Karpas-422 (cell line): ENCODE data around the gene TBC1D1. TPM values are rescaled to one million over a fixed set of nuclear protein-coding genes. Genes with fewer than 3 reads are reported as not detected.

Experiments used
- DNase-seq: peaks from one replicate; pipeline ENCODE4 v3.0.0-alpha.2; 2015
- H2AFZ ChIP-seq: fragments of 200-600 bp; sonication (generic); 2 replicates; pipeline ENCODE4 v1.6.1; 2014; ENCODE audit warnings: antibody characterized with exemption, low read length, mixed read lengths
- H3K27ac ChIP-seq: fragments of 200-600 bp; sonication (generic); 2 replicates; pipeline ENCODE4 v1.5.1; 2014; ENCODE audit warnings: mild to moderate bottlenecking, low read length, moderate library complexity
- H3K27me3 ChIP-seq: fragments of 200-600 bp; sonication (generic); 2 replicates; pipeline ENCODE4 v1.6.1; 2014; ENCODE audit warnings: low read length, mixed read lengths
- H3K36me3 ChIP-seq: fragments of 200-600 bp; sonication (generic); 2 replicates; pipeline ENCODE4 v1.6.1; 2014; ENCODE audit warnings: low read length, mixed read lengths; ENCODE audit not compliant: insufficient read depth
- H3K4me1 ChIP-seq: fragments of 200-600 bp; sonication (generic); 2 replicates; pipeline ENCODE4 v1.6.1; 2014; ENCODE audit warnings: mild to moderate bottlenecking, low read length, mixed read lengths
- H3K4me2 ChIP-seq: fragments of 200-600 bp; sonication (generic); 2 replicates; pipeline ENCODE4 v1.6.1; 2014; ENCODE audit warnings: low read length, low read depth, mild to moderate bottlenecking; ENCODE audit not compliant: poor library complexity, severe bottlenecking
- H3K4me3 ChIP-seq: fragments of 200-600 bp; sonication (generic); 2 replicates; pipeline ENCODE4 v1.5.1; 2014; ENCODE audit warnings: mild to moderate bottlenecking, antibody characterized with exemption, low read length, mixed read lengths
- H3K79me2 ChIP-seq: fragments of 200-600 bp; sonication (generic); 2 replicates; pipeline ENCODE4 v1.6.1; 2014; ENCODE audit warnings: mild to moderate bottlenecking, low read length, mixed read lengths
- H3K9ac ChIP-seq: fragments of 200-600 bp; sonication (generic); 2 replicates; pipeline ENCODE4 v1.6.0; 2014; ENCODE audit warnings: low read length
- H3K9me2 ChIP-seq: fragments of 200-600 bp; sonication (generic), shearing (Covaris generic); replicated peaks from 2 replicates; pipeline ENCODE4 v1.6.0; 2014; ENCODE audit warnings: mild to moderate bottlenecking, low read length, moderate library complexity; ENCODE audit not compliant: insufficient read depth
- H3K9me3 ChIP-seq: fragments of 300-700, 200-600 bp; sonication (generic); 2 replicates; pipeline ENCODE4 v1.6.1; 2014; ENCODE audit warnings: low read length, mixed read lengths
- H4K20me1 ChIP-seq: fragments of 200-600 bp; sonication (generic); 2 replicates; pipeline ENCODE4 v1.6.1; 2014; ENCODE audit warnings: mild to moderate bottlenecking, antibody characterized with exemption, low read length, low read depth; ENCODE audit not compliant: insufficient read depth
- total RNA-seq: library from RNA; depleted of rRNA; stranded (reverse); fragments of >200 nt; shearing (Covaris generic); gene quantifications from 2 replicates; pipeline ENCODE4 v1.2.3, GENCODE V29; 2014; ENCODE audit warnings: low replicate concordance

Gene TBC1D1
- total RNA-seq, 1 experiment from 2014 or later: 30.5 TPM

DNA sequence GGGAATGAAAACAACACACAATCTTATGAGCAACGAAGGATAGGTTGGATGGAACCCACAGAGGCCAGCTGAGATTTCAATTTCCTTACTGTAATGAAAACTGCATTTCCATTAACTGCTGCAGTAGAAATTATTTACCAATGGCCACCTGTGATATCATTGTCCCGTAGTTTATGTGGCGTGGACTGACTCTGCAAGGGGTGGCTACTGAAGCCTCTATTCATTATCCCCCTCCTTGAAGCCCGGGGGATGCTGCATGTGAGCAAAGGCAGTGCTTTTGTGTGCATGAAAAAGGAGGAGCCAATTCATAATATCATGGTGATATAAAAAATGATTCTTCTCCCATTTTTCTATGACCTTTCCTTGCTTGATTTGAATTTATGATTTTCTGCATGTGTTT lies 277.1 kb downstream of the TBC1D1 start:
- no peaks in the 10 kb centered on the region for H3K4me1 ChIP-seq
- no peak overlapping the region for H3K27ac ChIP-seq
- H2AFZ ChIP-seq: no peak overlapping the region
- DNase-seq: no peak
- 0 out of 2 replicates have a peak, but pooled peaks cover 4% of the 10 kb centered on the region for H3K27me3 ChIP-seq
- no peak overlapping the region for H3K4me2 ChIP-seq
- no peaks in the 10 kb centered on the region for H3K9me2 ChIP-seq
- H4K20me1 ChIP-seq: no peaks in the 10 kb centered on the region
- no peaks in the 10 kb centered on the region for H3K36me3 ChIP-seq
- H3K9ac ChIP-seq: no peak overlapping the region
- H3K9me3 ChIP-seq: no peaks in the 10 kb centered on the region
- no peaks in the 10 kb centered on the region for H3K79me2 ChIP-seq
- H3K4me3 ChIP-seq: no peak overlapping the region

DNA sequence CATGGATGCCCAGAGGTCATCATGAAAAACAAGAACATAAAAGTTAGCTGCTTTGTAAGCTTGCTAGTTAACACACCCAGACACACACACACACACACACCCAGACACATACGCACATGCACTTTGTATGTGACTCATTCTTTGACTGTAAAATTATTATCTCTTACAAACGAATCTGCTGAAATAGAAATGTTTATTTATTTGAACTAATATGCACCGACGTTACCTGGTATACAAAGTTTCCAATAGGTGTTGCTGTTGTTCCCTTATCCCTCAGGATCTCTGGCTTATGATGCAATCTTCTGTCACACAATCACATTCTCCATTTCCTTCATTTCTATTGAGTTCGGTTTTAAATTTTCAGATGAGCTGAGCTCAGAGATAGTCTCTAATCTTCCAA lies 278.6 kb downstream of the TBC1D1 start:
- no peaks in the 10 kb centered on the region for H4K20me1 ChIP-seq
- no peaks in the 10 kb centered on the region for H3K9me2 ChIP-seq
- H3K4me3 ChIP-seq: no peak overlapping the region
- no peaks in the 10 kb centered on the region for H3K36me3 ChIP-seq
- H3K27me3 ChIP-seq: 0 out of 2 replicates have a peak, but pooled peaks cover 2% of the 10 kb centered on the region
- no peak overlapping the region for H3K9ac ChIP-seq
- no peak for DNase-seq
- no peak overlapping the region for H3K27ac ChIP-seq
- no peaks in the 10 kb centered on the region for H3K9me3 ChIP-seq
- no peak overlapping the region for H3K4me2 ChIP-seq
- H3K79me2 ChIP-seq: no peaks in the 10 kb centered on the region
- H3K4me1 ChIP-seq: no peaks in the 10 kb centered on the region
- H2AFZ ChIP-seq: no peak overlapping the region

DNA sequence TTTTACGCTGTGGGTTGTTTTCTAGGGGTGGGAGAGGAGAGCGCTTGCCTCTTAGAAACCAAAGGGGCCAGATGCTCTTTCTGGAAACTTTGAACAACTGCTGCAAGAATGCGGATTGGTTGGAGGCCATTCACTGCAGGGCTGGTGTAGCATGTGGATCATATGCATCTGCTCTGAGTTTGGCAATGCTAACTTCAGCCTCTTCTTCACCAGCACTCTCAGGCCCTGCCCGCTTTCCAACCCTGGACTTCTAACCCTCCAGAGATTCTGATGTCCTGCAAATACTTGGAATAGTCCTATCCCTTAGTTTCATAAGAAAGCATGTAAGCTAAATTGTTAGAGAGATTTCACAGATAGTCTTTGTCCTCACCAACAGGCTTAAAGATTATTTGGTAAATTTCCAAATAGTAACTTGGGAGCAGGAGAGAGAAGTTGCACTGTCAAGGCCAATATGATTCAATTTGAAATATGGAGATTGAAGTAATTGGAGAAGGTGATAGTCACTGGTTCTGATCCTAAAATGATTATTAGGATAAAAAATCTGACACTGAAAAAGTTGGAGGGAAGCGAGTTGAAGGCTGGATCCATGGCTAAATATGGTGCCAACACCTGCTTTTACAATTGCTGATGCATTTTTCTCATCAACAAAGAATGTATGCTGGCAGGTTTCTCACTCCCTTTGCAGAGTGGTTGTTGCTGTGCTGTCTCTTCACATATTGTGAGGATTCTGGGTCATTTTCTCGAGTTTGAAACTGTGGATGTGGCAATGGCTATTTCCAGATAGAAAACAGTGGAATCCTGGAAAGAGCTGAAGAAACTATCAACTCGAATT lies 279.7 kb downstream of the TBC1D1 start:
- Histone ChIP-seq H3K9me3 (no peaks in the 10 kb centered on the region), H3K9ac (no peak overlapping the region), H4K20me1 (no peaks in the 10 kb centered on the region), H3K4me2 (no peak overlapping the region), H3K4me1 (no peaks in the 10 kb centered on the region), H3K36me3 (no peaks in the 10 kb centered on the region), H3K27ac (no peak overlapping the region), H2AFZ (no peak overlapping the region), H3K27me3 (no peaks in the 10 kb centered on the region), H3K4me3 (no peak overlapping the region), H3K9me2 (no peaks in the 10 kb centered on the region), H3K79me2 (no peaks in the 10 kb centered on the region)
- no peak for DNase-seq

DNA sequence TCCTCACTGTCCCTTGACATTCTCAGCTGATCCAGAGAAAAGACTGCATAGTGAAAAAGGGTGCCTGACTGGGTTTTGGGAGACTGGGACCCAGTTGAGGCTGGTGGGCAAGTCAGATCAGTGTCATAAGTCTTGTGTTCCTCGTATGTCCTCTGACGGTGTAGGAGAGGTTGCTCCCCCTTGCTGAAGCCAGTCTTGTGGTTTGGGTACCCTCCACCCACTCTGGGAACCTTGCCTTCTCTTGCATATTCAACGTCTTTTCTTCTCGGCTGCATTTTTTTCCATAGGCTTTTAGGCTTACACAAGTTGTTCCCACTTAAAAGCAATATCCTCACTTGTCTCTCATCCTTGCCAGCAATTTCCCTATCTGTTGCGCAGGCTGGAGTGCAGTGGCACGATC lies 281.2 kb downstream of the TBC1D1 start:
- Histone ChIP-seq H3K4me3 (no peak overlapping the region), H3K27me3 (no peaks in the 10 kb centered on the region), H3K36me3 (no peaks in the 10 kb centered on the region), H3K9me3 (no peaks in the 10 kb centered on the region), H3K9ac (no peak overlapping the region), H3K79me2 (no peaks in the 10 kb centered on the region), H3K4me1 (no peaks in the 10 kb centered on the region), H3K4me2 (no peak overlapping the region), H4K20me1 (no peaks in the 10 kb centered on the region), H2AFZ (no peak overlapping the region), H3K27ac (no peak overlapping the region), H3K9me2 (no peaks in the 10 kb centered on the region)
- DNase-seq: no peak

DNA sequence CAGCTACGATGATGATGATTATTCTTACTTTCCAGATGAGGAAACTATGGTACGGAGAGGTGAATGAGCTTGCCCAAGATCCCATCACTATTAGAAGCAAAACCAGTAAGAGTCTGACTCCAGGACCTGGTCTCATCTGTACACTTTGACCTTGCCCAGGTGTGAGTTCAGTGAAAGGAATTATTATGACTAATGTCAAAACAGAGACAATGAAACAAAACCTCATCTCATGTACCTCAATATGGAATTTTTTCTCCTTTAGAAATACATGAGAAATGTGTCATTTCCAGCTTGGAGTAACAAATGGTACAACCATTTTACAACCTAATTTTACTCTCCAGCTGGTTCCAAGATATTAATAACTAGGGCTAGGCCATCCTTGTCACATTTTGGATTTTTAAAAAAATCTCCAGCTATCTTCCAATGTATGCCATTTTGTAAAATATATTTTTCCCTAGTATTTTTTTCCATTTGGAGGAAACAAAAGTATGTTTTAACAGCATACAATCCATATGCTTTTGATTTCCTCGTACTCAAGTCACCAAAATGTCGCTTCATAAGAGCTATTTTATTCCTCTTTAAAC lies 283.1 kb downstream of the TBC1D1 start:
- no peak overlapping the region for H3K4me2 ChIP-seq

DNA sequence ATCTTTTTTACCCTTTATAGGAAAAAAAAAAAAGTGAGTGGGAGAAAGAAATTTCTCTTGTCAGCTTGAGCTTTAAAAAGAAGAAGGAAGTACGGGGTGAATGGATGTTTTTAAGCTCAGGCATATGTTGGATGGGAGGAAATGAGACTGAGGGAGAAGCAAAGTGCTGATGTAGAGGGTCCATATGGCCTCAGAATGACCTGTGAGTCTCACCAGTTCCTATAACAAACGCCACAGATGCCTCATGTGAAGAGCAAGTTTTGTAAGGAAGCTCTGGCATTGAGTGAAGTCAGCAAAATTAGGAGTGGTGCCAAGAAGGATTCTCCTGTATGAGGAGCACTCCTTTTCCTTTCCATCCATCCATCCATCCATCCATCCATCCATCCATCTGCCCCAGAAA lies 283.9 kb downstream of the TBC1D1 start:
- Histone ChIP-seq H3K4me2 (no peak overlapping the region), H3K36me3 (no peaks in the 10 kb centered on the region), H3K27ac (no peak overlapping the region), H3K27me3 (no peaks in the 10 kb centered on the region), H4K20me1 (no peaks in the 10 kb centered on the region), H3K9me2 (no peaks in the 10 kb centered on the region), H3K9me3 (no peaks in the 10 kb centered on the region), H2AFZ (no peak overlapping the region), H3K4me1 (no peaks in the 10 kb centered on the region), H3K4me3 (no peak overlapping the region), H3K9ac (no peak overlapping the region), H3K79me2 (no peaks in the 10 kb centered on the region)
- no peak for DNase-seq

More for the DNA sequence above, 283.1 kb downstream of the TBC1D1 start:
- no peak overlapping the region for H2AFZ ChIP-seq
- no peak overlapping the region for H3K27ac ChIP-seq
- H3K4me3 ChIP-seq: no peak overlapping the region
- H4K20me1 ChIP-seq: no peaks in the 10 kb centered on the region
- no peak for DNase-seq
- H3K27me3 ChIP-seq: no peaks in the 10 kb centered on the region
- no peaks in the 10 kb centered on the region for H3K79me2 ChIP-seq
- no peaks in the 10 kb centered on the region for H3K36me3 ChIP-seq
- H3K9me3 ChIP-seq: no peaks in the 10 kb centered on the region
- no peaks in the 10 kb centered on the region for H3K4me1 ChIP-seq
- H3K9ac ChIP-seq: no peak overlapping the region
- no peaks in the 10 kb centered on the region for H3K9me2 ChIP-seq

DNA sequence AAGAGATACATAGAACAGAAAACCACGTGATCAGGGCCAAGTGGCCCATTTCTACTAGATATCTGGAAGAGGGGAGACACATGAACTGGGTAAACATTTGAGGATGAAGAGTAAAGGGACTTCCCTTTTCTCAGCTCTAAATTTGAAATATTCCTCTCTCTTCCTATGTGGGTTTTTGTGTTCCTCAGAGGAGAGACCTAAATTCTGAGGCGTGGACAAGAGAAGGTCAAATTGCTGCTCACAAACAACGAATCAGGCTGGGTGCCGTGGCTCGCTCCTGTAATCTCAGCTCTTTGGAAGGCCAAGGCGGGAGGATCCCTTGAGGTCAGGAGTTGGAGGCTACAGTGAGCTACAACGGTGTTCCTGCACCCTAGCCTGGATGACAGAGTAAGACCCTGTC lies 285.3 kb downstream of the TBC1D1 start:
- H3K9me3 ChIP-seq: no peaks in the 10 kb centered on the region
- H3K27me3 ChIP-seq: no peaks in the 10 kb centered on the region
- no peaks in the 10 kb centered on the region for H3K36me3 ChIP-seq
- no peaks in the 10 kb centered on the region for H3K4me1 ChIP-seq
- no peaks in the 10 kb centered on the region for H3K79me2 ChIP-seq
- H3K27ac ChIP-seq: no peak overlapping the region
- no peaks in the 10 kb centered on the region for H4K20me1 ChIP-seq
- H3K4me2 ChIP-seq: no peak overlapping the region
- H3K9me2 ChIP-seq: no peaks in the 10 kb centered on the region
- no peak overlapping the region for H3K4me3 ChIP-seq
- H3K9ac ChIP-seq: no peak overlapping the region
- no peak for DNase-seq
- no peak overlapping the region for H2AFZ ChIP-seq

DNA sequence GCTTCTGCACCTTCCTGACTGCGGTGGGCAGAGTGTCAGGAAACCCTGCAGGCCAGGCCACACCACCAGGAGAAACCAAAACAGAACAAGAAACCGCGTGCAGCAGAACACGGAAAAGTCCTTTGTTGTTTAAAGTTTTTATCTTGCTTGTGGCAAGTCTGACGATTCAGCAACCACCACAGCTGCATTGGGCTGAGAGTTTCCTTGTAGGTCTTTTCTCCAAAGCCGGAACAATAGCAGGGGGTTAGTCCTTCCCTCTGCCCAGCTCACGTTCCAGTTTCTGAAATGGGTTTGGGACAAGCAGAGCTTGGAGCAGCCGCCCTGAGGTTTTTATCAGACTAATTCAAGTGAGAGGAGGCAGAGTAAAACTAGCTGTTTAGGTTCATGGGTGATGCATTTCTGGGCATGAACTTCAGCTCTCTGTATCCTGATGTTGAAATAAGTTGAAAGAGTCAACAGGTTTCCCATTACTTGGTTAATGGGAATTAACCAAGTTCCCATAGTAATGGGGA lies 286.2 kb downstream of the TBC1D1 start:
- Histone ChIP-seq H3K4me3 (no peak overlapping the region), H3K79me2 (no peaks in the 10 kb centered on the region), H4K20me1 (no peaks in the 10 kb centered on the region), H3K9ac (no peak overlapping the region), H3K9me3 (no peaks in the 10 kb centered on the region), H3K4me1 (no peaks in the 10 kb centered on the region), H3K9me2 (no peaks in the 10 kb centered on the region), H3K27ac (no peak overlapping the region), H2AFZ (no peak overlapping the region), H3K4me2 (no peak overlapping the region), H3K27me3 (no peaks in the 10 kb centered on the region), H3K36me3 (no peaks in the 10 kb centered on the region)
- no peak for DNase-seq
